Islet precursor cell (in vitro differentiated cells): ENCODE data around the gene TNNI3.
"Not testable (repeated sequence)": the region's sequence is repeated elsewhere in the genome, so short reads cannot be mapped to it uniquely, and the experiment has no call there.

Source experiments
- DNase-seq: peaks from one replicate; pipeline ENCODE4 v3.0.0-alpha.2; 2018

TNNI3 gene

GRCh38 chr19:55157064-55157908 is at the start of gene TNNI3:
TSS of gene TNNI3 (minus strand) at chr19:55157732. CDS start at chr19:55157589, 143 bp downstream.
- no peak for DNase-seq

- peak; percentile 96 for DNase-seq
These were observed 49.4 kb upstream of the TNNI3 start for GRCh38 chr19:55206664-55207500.

GRCh38 chr19:55202199-55202598 is 44.7 kb upstream of the TNNI3 start:
- DNase-seq: not testable (repeated sequence)

- DNase-seq: no peak
These were observed 42.2 kb upstream of the TNNI3 start for GRCh38 chr19:55199620-55200204.

GRCh38 chr19:55198651-55199050 is 41.1 kb upstream of the TNNI3 start:
- peak; percentile 65 for DNase-seq

- no peak for DNase-seq
These were observed 40.0 kb upstream of the TNNI3 start for GRCh38 chr19:55197528-55197927.

GRCh38 chr19:55196803-55197202 is 39.3 kb upstream of the TNNI3 start:
- no peak for DNase-seq

- no peak for DNase-seq
These were observed 35.9 kb upstream of the TNNI3 start for GRCh38 chr19:55193481-55193880.

GRCh38 chr19:55189403-55189835 is 31.9 kb upstream of the TNNI3 start:
- peak; percentile 77 for DNase-seq

- DNase-seq: no peak
These were observed 31.1 kb upstream of the TNNI3 start for GRCh38 chr19:55188625-55189024.

- DNase-seq: no peak
These were observed 28.5 kb upstream of the TNNI3 start for GRCh38 chr19:55186080-55186479.

- DNase-seq: no peak
These were observed 24.2 kb upstream of the TNNI3 start for GRCh38 chr19:55181740-55182139.

GRCh38 chr19:55179606-55180484 is 22.3 kb upstream of the TNNI3 start, which contains the start of gene SYT5:
TSS of gene SYT5 (minus strand) at chr19:55180289. CDS start at chr19:55179041, 1,248 bp downstream.
- DNase-seq: peak; percentile 74

GRCh38 chr19:55178781-55179599 is 21.5 kb upstream of the TNNI3 start:
- peak; percentile 87 for DNase-seq

GRCh38 chr19:55176076-55176475 is 18.5 kb upstream of the TNNI3 start:
- no peak for DNase-seq

- no peak for DNase-seq
These were observed 17.8 kb upstream of the TNNI3 start for GRCh38 chr19:55175117-55175867.

- no peak for DNase-seq
These were observed 17.0 kb upstream of the TNNI3 start for GRCh38 chr19:55174425-55175116.

- peak; percentile 89 for DNase-seq
These were observed 16.3 kb upstream of the TNNI3 start for GRCh38 chr19:55173714-55174409.

- DNase-seq: no peak
These were observed 15.7 kb upstream of the TNNI3 start for GRCh38 chr19:55173186-55173713.
